Muscle layer of colon (tissue), 2 donors: Measurements from ENCODE around the gene ADAMTS16.

Experiments
- H3K27ac ChIP-seq: one replicate; pipeline ENCODE4 v1.7.0; 2013; ENCODE audit warnings: low read depth, mild to moderate bottlenecking, low read length, moderate library complexity
- H3K27me3 ChIP-seq, 2 donors: one replicate each; pipeline ENCODE4 v1.7.0; 2013; ENCODE audit warnings: low read length in 2 of 2, mild to moderate bottlenecking in 2 of 2; ENCODE audit not compliant: insufficient read depth in 2 of 2, control insufficient read depth in 1 of 2
- H3K36me3 ChIP-seq: one replicate; pipeline ENCODE4 v1.7.0; 2013; ENCODE audit warnings: mild to moderate bottlenecking, low read length; ENCODE audit not compliant: insufficient read depth
- H3K4me1 ChIP-seq: one replicate; pipeline ENCODE4 v1.7.0; 2013; ENCODE audit warnings: mild to moderate bottlenecking, low read length; ENCODE audit not compliant: insufficient read depth
- H3K4me3 ChIP-seq, 2 donors: one replicate each; pipeline ENCODE4 v1.7.0; 2013; ENCODE audit warnings: low read length in 2 of 2, low read depth in 1 of 2, mild to moderate bottlenecking in 1 of 2, moderate library complexity in 1 of 2
- H3K9ac ChIP-seq: one replicate; pipeline ENCODE4 v1.7.0; 2013; ENCODE audit warnings: low read length
- H3K9me3 ChIP-seq: one replicate; pipeline ENCODE4 v1.7.0; 2013; ENCODE audit warnings: mild to moderate bottlenecking, low read length
- donor health status: abdominal sarcoma.
- donor health status: Adenocarcinoma of cecum.

ADAMTS16 gene

GRCh38 chr5:5139777-5140478 lies at the start of gene ADAMTS16:
ADAMTS16 (plus strand) TSS chr5:5140330; CDS start chr5:5140468, 138 bp downstream.
- Histone ChIP-seq H3K4me1 (no peaks in the 10 kb centered on the region), H3K9ac (no peak within 1 kb of the TSS), H3K4me3 (peak within 1 kb of the TSS; percentile 31 to 35), H3K9me3 (no peaks in the 10 kb centered on the region), H3K36me3 (no peaks in the 10 kb centered on the region), H3K27ac (no peak within 1 kb of the TSS), H3K27me3 (peaks cover 5 to 30% of the 10 kb centered on the region in 2 donors)

DNA sequence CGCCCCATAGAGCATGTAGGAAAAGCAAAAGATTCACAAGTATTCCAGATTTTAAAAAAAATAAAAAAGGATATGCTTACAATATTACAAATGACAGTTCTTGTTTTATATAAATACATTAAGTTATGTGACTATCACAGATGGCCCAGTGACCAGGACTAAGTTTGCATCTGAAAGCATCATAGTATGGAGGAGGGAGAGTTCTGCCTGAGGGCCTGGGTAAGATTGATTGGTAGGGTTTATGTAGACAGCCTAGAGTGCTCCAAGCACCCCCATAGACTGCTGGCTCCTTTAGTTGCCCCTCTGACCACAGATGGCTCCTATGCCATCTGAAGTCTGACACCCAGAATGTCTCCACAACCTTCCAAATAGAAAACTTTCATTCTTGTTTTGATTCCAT lies 48.0 kb upstream of the ADAMTS16 start:
- H3K27me3 ChIP-seq, result no peaks in the 10 kb centered on the region
- H3K4me1 ChIP-seq, result no peaks in the 10 kb centered on the region

GRCh38 chr5:5100635-5101034 lies 39.5 kb upstream of the ADAMTS16 start:
- H3K4me3 ChIP-seq, result no peak overlapping the region
- no peak overlapping the region for H3K27ac ChIP-seq
- H3K27me3 ChIP-seq, result no peaks in the 10 kb centered on the region
- H3K9me3 ChIP-seq, result no peaks in the 10 kb centered on the region
- H3K4me1 ChIP-seq, result no peaks in the 10 kb centered on the region
- no peaks in the 10 kb centered on the region for H3K36me3 ChIP-seq
- H3K9ac ChIP-seq, result no peak overlapping the region

More for the DNA sequence above, 48.0 kb upstream of the ADAMTS16 start:
- H3K36me3 ChIP-seq, result no peaks in the 10 kb centered on the region
- no peak overlapping the region for H3K4me3 ChIP-seq
- H3K9me3 ChIP-seq, result no peaks in the 10 kb centered on the region
- H3K27ac ChIP-seq, result no peak overlapping the region
- H3K9ac ChIP-seq, result no peak overlapping the region

GRCh38 chr5:5101676-5102075 lies 38.5 kb upstream of the ADAMTS16 start:
- H3K9me3 ChIP-seq, result no peaks in the 10 kb centered on the region
- no peaks in the 10 kb centered on the region for H3K4me1 ChIP-seq
- H3K4me3 ChIP-seq, result no peak overlapping the region
- no peaks in the 10 kb centered on the region for H3K36me3 ChIP-seq
- no peak overlapping the region for H3K27ac ChIP-seq
- H3K27me3 ChIP-seq, result no peaks in the 10 kb centered on the region
- no peak overlapping the region for H3K9ac ChIP-seq

DNA sequence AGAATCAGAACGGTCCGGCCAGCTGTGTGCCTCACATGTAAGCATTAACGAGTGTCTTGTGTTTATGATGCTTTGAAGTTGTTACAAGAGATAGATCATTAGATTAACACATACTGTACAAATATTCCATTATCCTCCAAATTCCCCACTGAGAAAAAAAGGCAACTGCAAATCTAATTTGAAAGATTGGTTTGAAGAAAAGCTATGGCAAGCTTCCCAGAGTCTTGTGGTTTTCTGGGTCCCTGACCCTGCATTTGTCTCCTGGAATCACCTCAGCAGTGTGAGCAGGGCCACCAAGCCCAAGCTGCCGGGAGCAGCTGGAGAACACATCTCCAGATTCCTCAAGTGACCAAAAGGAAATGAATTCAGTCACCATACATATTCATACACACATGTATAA lies 36.9 kb upstream of the ADAMTS16 start:
- H3K36me3 ChIP-seq, result no peaks in the 10 kb centered on the region
- H3K27me3 ChIP-seq, result no peaks in the 10 kb centered on the region
- no peaks in the 10 kb centered on the region for H3K9me3 ChIP-seq
- H3K27ac ChIP-seq, result no peak overlapping the region
- H3K4me3 ChIP-seq, result no peak overlapping the region
- no peak overlapping the region for H3K9ac ChIP-seq
- no peaks in the 10 kb centered on the region for H3K4me1 ChIP-seq

GRCh38 chr5:5104550-5104949 lies 35.6 kb upstream of the ADAMTS16 start:
- H3K27ac ChIP-seq, result no peak overlapping the region
- no peaks in the 10 kb centered on the region for H3K36me3 ChIP-seq
- H3K27me3 ChIP-seq, result no peaks in the 10 kb centered on the region
- no peaks in the 10 kb centered on the region for H3K9me3 ChIP-seq
- H3K4me1 ChIP-seq, result no peaks in the 10 kb centered on the region
- H3K4me3 ChIP-seq, result no peak overlapping the region
- no peak overlapping the region for H3K9ac ChIP-seq

GRCh38 chr5:5105531-5105930 lies 34.6 kb upstream of the ADAMTS16 start:
- Histone ChIP-seq H3K27me3 (no peaks in the 10 kb centered on the region), H3K4me3 (no peak overlapping the region), H3K4me1 (no peaks in the 10 kb centered on the region), H3K36me3 (no peaks in the 10 kb centered on the region), H3K9ac (no peak overlapping the region), H3K27ac (no peak overlapping the region), H3K9me3 (no peaks in the 10 kb centered on the region)

DNA sequence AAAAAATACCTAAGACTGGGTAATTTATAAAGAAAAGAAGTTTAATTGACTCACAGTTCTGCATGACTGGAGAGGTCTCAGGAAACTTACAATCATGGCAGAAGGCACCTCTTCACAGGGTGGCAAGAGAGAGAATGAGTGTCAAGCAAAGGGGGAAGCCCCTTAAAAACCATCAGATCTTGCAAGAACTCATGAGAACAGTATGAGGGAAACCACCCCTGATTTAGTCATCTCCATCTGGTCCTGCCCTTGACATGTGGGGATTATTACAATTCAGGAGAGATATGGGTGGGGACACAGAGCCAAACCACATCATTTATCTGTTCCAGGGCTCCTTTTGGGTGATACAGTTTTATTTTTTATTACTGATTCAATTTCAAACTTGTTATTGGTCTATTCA lies 23.2 kb upstream of the ADAMTS16 start:
- H3K36me3 ChIP-seq, result no peaks in the 10 kb centered on the region
- H3K9me3 ChIP-seq, result no peaks in the 10 kb centered on the region
- no peak overlapping the region for H3K4me3 ChIP-seq
- no peak overlapping the region for H3K9ac ChIP-seq
- H3K27ac ChIP-seq, result no peak overlapping the region
- H3K4me1 ChIP-seq, result no peaks in the 10 kb centered on the region
- no peaks in the 10 kb centered on the region for H3K27me3 ChIP-seq

DNA sequence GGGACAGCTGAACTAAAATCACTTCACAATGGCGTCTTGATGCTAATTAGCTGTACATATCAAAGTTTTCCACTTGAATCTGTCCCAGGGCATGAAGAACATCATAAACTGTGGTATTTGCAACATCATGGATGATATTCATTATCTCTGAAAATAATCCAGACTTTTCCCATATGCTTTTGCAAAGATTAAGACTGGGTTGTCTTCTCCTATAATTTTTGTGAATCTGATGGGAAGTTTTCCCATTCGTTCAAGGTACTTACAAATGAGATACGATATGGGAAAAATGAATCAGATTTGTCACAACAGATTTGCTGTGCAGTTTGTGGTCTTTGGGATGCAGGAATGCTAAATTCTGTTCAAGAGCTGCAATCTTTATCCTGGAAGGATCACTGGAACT lies 17.4 kb upstream of the ADAMTS16 start:
- no peak overlapping the region for H3K4me3 ChIP-seq

GRCh38 chr5:5124231-5124630 lies 15.9 kb upstream of the ADAMTS16 start:
- Histone ChIP-seq H3K4me1 (no peaks in the 10 kb centered on the region), H3K27me3 (no peaks in the 10 kb centered on the region), H3K9me3 (no peaks in the 10 kb centered on the region), H3K9ac (no peak overlapping the region), H3K36me3 (no peaks in the 10 kb centered on the region), H3K27ac (no peak overlapping the region), H3K4me3 (no peak overlapping the region)

More for the DNA sequence above, 17.4 kb upstream of the ADAMTS16 start:
- Histone ChIP-seq H3K4me1 (no peaks in the 10 kb centered on the region), H3K27ac (no peak overlapping the region), H3K36me3 (no peaks in the 10 kb centered on the region), H3K9ac (no peak overlapping the region), H3K27me3 (no peaks in the 10 kb centered on the region), H3K9me3 (no peaks in the 10 kb centered on the region)

- Histone ChIP-seq H3K4me3 (no peak overlapping the region), H3K27me3 (no peaks in the 10 kb centered on the region), H3K4me1 (no peaks in the 10 kb centered on the region), H3K27ac (no peak overlapping the region), H3K9me3 (no peaks in the 10 kb centered on the region), H3K9ac (no peak overlapping the region), H3K36me3 (no peaks in the 10 kb centered on the region)
Measured at GRCh38 chr5:5126444-5126843, 13.7 kb upstream of the ADAMTS16 start.

DNA sequence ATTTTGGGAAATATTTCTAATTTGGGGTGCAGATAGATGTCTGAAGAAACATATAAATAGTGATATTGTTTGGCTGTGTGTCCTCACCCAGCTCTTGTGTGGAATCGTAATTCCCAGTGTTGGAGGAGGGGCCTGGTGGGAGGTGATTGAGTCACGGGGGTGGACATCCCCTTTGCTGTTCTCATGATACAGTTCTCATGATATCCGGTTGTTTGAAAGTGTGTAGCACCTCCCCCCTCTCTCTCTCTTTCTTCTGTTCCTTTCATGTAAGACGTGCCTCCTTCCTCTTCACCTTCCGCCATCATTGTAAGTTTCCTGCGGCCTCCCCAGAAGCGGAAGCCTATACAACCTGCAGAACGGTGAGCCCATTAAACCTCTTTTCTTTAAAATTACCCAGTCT lies 11.4 kb upstream of the ADAMTS16 start:
- Histone ChIP-seq H3K4me1 (no peaks in the 10 kb centered on the region), H3K9ac (no peak overlapping the region), H3K9me3 (no peaks in the 10 kb centered on the region), H3K27ac (no peak overlapping the region), H3K27me3 (no peaks in the 10 kb centered on the region), H3K4me3 (no peak overlapping the region), H3K36me3 (no peaks in the 10 kb centered on the region)
